ENCODE measurements around the gene ACACA.
"Not testable (repeated sequence)": the region's sequence is repeated elsewhere in the genome, so short reads cannot be mapped to it uniquely, and the experiment has no call there.

The ACACA gene

GRCh38 chr17:37406635-37407461 is at the start of gene ACACA, which contains the start of gene TADA2A:
Gene ACACA (minus strand): TSS chr17:37406836. CDS start chr17:37406299, 537 bp downstream.
Gene TADA2A (plus strand): TSS chr17:37406886. CDS start chr17:37411366, 4,480 bp downstream.
- no peak for TF ChIP-seq ZNF274 (IDR thresholded peaks at IDR 0.05; ENCODE audit: low read depth, low read length)
- H3K4me3 ChIP-seq (ENCODE audit: low read length), result peak within 1 kb of the TSS; percentile 98

- no peak overlapping the region for H3K4me3 ChIP-seq (ENCODE audit: low read length)
- no peak for TF ChIP-seq ZNF274 (IDR thresholded peaks at IDR 0.05; ENCODE audit: low read depth, low read length)
Observed at GRCh38 chr17:37450112-37450511, 43.5 kb upstream of the ACACA start.

GRCh38 chr17:37447641-37448040 is 41.0 kb upstream of the ACACA start:
- H3K4me3 ChIP-seq (ENCODE audit: low read length), result no peak overlapping the region
- no peak for TF ChIP-seq ZNF274 (IDR thresholded peaks at IDR 0.05; ENCODE audit: low read depth, low read length)

- H3K4me3 ChIP-seq (ENCODE audit: low read length), result no peak overlapping the region
- no peak for TF ChIP-seq ZNF274 (IDR thresholded peaks at IDR 0.05; ENCODE audit: low read depth, low read length)
Observed at GRCh38 chr17:37446027-37446426, 39.4 kb upstream of the ACACA start.

GRCh38 chr17:37441369-37442014 is 34.9 kb upstream of the ACACA start:
- H3K4me3 ChIP-seq (ENCODE audit: low read length), result not testable (repeated sequence)

- H3K4me3 ChIP-seq (ENCODE audit: low read length), result no peak overlapping the region
- TF ChIP-seq ZNF274 (IDR thresholded peaks at IDR 0.05; ENCODE audit: low read depth, low read length), result no peak
Observed at GRCh38 chr17:37440424-37440823, 33.8 kb upstream of the ACACA start.

- no peak for TF ChIP-seq ZNF274 (IDR thresholded peaks at IDR 0.05; ENCODE audit: low read depth, low read length)
- H3K4me3 ChIP-seq (ENCODE audit: low read length), result no peak overlapping the region
Observed at GRCh38 chr17:37438141-37438540, 31.5 kb upstream of the ACACA start.

- H3K4me3 ChIP-seq (ENCODE audit: low read length), result no peak overlapping the region
- no peak for TF ChIP-seq ZNF274 (IDR thresholded peaks at IDR 0.05; ENCODE audit: low read depth, low read length)
Observed at GRCh38 chr17:37432671-37433070, 26.0 kb upstream of the ACACA start.

GRCh38 chr17:37430051-37430627 is 23.5 kb upstream of the ACACA start:
- TF ChIP-seq ZNF274 (IDR thresholded peaks at IDR 0.05; ENCODE audit: low read depth, low read length), result no peak
- H3K4me3 ChIP-seq (ENCODE audit: low read length), result no peak overlapping the region

GRCh38 chr17:37429453-37429852 is 22.8 kb upstream of the ACACA start:
- no peak overlapping the region for H3K4me3 ChIP-seq (ENCODE audit: low read length)

GRCh38 chr17:37429039-37429438 is 22.4 kb upstream of the ACACA start:
- H3K4me3 ChIP-seq (ENCODE audit: low read length), result no peak overlapping the region
- no peak for TF ChIP-seq ZNF274 (IDR thresholded peaks at IDR 0.05; ENCODE audit: low read depth, low read length)

More at GRCh38 chr17:37429453-37429852, 22.8 kb upstream of the ACACA start:
- no peak for TF ChIP-seq ZNF274 (IDR thresholded peaks at IDR 0.05; ENCODE audit: low read depth, low read length)

- no peak for TF ChIP-seq ZNF274 (IDR thresholded peaks at IDR 0.05; ENCODE audit: low read depth, low read length)
- no peak overlapping the region for H3K4me3 ChIP-seq (ENCODE audit: low read length)
Observed at GRCh38 chr17:37425268-37425667, 18.6 kb upstream of the ACACA start.

GRCh38 chr17:37422971-37423625 is 16.5 kb upstream of the ACACA start:
- no peak for TF ChIP-seq ZNF274 (IDR thresholded peaks at IDR 0.05; ENCODE audit: low read depth, low read length)

GRCh38 chr17:37417852-37418251 is 11.2 kb upstream of the ACACA start:
- TF ChIP-seq ZNF274 (IDR thresholded peaks at IDR 0.05; ENCODE audit: low read depth, low read length), result no peak
- H3K4me3 ChIP-seq (ENCODE audit: low read length), result no peak overlapping the region

More at GRCh38 chr17:37422971-37423625, 16.5 kb upstream of the ACACA start:
- no peak overlapping the region for H3K4me3 ChIP-seq (ENCODE audit: low read length)
